B cell (primary cell): ENCODE measurements around the gene SSBP2. TPM values are rescaled to one million over a fixed set of nuclear protein-coding genes. Genes with fewer than 3 reads are reported as not detected.
A peak's percentile ranks its signal among the peaks of the same experiment; 100 is the strongest.

Experiments
- ATAC-seq: fragments of 200-7000 bp; cut with Tn5 transposase; one replicate; pipeline ENCODE4 v1.10.0; 2021; ENCODE audit warnings: low read depth, mild to moderate bottlenecking, moderate number of reproducible peaks, moderate library complexity
- CTCF ChIA-PET: fragments of 350-600 bp; sonication (Branson Sonifier 250); formaldehyde crosslinking; loops from one replicate; lab custom pipeline; 2021; ENCODE audit warnings: antibody characterized with exemption, inconsistent platforms; lab: Charles Lee
- POLR2A ChIA-PET: fragments of 350-600 bp; sonication (Branson Sonifier 250); formaldehyde crosslinking; loops from one replicate; lab custom pipeline; 2021; ENCODE audit warnings: antibody characterized with exemption; lab: Charles Lee
- DNase-seq: peaks from one replicate; pipeline ENCODE4 v3.0.0; 2013
- H2AFZ ChIP-seq: 2 replicates; pipeline ENCODE4 v1.6.1; 2012; ENCODE audit warnings: mild to moderate bottlenecking, low read depth, low read length; ENCODE audit not compliant: insufficient read depth, poor library complexity, severe bottlenecking
- H3K27ac ChIP-seq, 2 donors: 1 replicate in 1 of 2; 2 replicates in 1 of 2; pipeline ENCODE4 v1.5.1; 2012 to 2013; ENCODE audit warnings: low read length in 2 of 2, mild to moderate bottlenecking in 2 of 2, moderate library complexity in 1 of 2
- H3K27me3 ChIP-seq, 4 experiments: fragments of 200-600 bp in 1 of 4; sonication (generic) in 1 of 4; replicated peaks in 1 of 4; 1 replicate in 2 of 4; 2 replicates in 2 of 4; pipeline versions ENCODE4 v1.6.1 to v1.7.0; 2013 to 2016; ENCODE audit warnings: low read length in 3 of 4, mild to moderate bottlenecking in 2 of 4, mixed read lengths in 1 of 4, moderate library complexity in 1 of 4; ENCODE audit not compliant: insufficient read depth in 4 of 4, control insufficient read depth in 3 of 4; ENCODE audit errors: control extremely low read depth in 1 of 4
- H3K36me3 ChIP-seq, 2 experiments: replicated peaks in 1 of 2; 1 replicate in 1 of 2; 2 replicates in 1 of 2; pipeline versions ENCODE4 v1.6.1 to v1.7.1; 2013; ENCODE audit warnings: low read length in 1 of 2; ENCODE audit not compliant: insufficient read depth in 2 of 2, control insufficient read depth in 1 of 2; ENCODE audit errors: control extremely low read depth in 1 of 2, extremely low read depth in 1 of 2
- H3K4me1 ChIP-seq, 2 donors: fragments of 200-600 bp in 1 of 2; sonication (generic) in 1 of 2; 1 replicate in 1 of 2; 2 replicates in 1 of 2; pipeline versions ENCODE4 v1.5.1 to v1.6.1; 2013 to 2017; ENCODE audit warnings: low read length in 2 of 2; ENCODE audit not compliant: control insufficient read depth in 2 of 2, insufficient read depth in 2 of 2
- H3K4me2 ChIP-seq: replicated peaks from 2 replicates; pipeline ENCODE3; 2012; ENCODE audit warnings: mild to moderate bottlenecking, low read depth, low read length; ENCODE audit not compliant: poor library complexity, severe bottlenecking
- H3K4me3 ChIP-seq, 5 experiments: fragments of 200-600 bp in 1 of 5; sonication (generic) in 1 of 5; 1 replicate in 3 of 5; 2 replicates in 2 of 5; pipeline versions ENCODE4 v1.5.1 to v1.7.0; 2011 to 2016; ENCODE audit warnings: low read length in 4 of 5, mild to moderate bottlenecking in 4 of 5, low read depth in 2 of 5, control low read depth in 1 of 5, moderate library complexity in 1 of 5; ENCODE audit not compliant: insufficient read depth in 1 of 5; ENCODE audit errors: control extremely low read depth in 1 of 5, extremely low read depth in 1 of 5
- H3K79me2 ChIP-seq: fragments of 200-600 bp; sonication (generic); one replicate; pipeline ENCODE4 v1.6.0; 2016; ENCODE audit warnings: low read length; ENCODE audit not compliant: control insufficient read depth, insufficient read depth
- H3K9ac ChIP-seq: fragments of 200-600 bp; sonication (generic); 2 replicates; pipeline ENCODE4 v1.6.1; 2017; ENCODE audit warnings: mild to moderate bottlenecking, low read length, moderate library complexity
- H3K9me3 ChIP-seq, 3 donors: one replicate each; pipeline versions ENCODE4 v1.6.1 to v1.7.1; 2013; ENCODE audit warnings: low read length in 2 of 3; ENCODE audit not compliant: control insufficient read depth in 2 of 3, insufficient read depth in 1 of 3; ENCODE audit errors: control extremely low read depth in 1 of 3
- H4K20me1 ChIP-seq: 2 replicates; pipeline ENCODE4 v1.6.0; 2012; ENCODE audit warnings: mild to moderate bottlenecking, low read length; ENCODE audit not compliant: insufficient read depth, control insufficient read depth, poor library complexity, severe bottlenecking
- H3K27ac Mint-ChIP-seq: one replicate; pipeline ENCODE4 v1.8.0; 2021; ENCODE audit warnings: mixed read lengths
- H3K27me3 Mint-ChIP-seq: one replicate; pipeline ENCODE4 v1.8.0; 2021; ENCODE audit warnings: mixed read lengths
- H3K4me1 Mint-ChIP-seq: one replicate; pipeline ENCODE4 v1.8.0; 2021; ENCODE audit warnings: mixed read lengths
- H3K4me3 Mint-ChIP-seq: one replicate; pipeline ENCODE4 v1.8.0; 2021; ENCODE audit warnings: mixed read lengths
- H3K9me3 Mint-ChIP-seq: one replicate; pipeline ENCODE4 v1.8.0; 2022; ENCODE audit warnings: mixed read lengths; ENCODE audit not compliant: insufficient read depth
- EZH2 ChIP-seq: IDR thresholded peaks from 2 replicates; pipeline ENCODE4 v1.6.1; 2012; ENCODE audit warnings: borderline replicate concordance, low read depth, mild to moderate bottlenecking, moderate library complexity, low read length; ENCODE audit not compliant: insufficient read depth, poor library complexity, severe bottlenecking
- WGBS: methylation state at CpG from one replicate; pipeline ENCODE4 v1.1.5; 2013; ENCODE audit warnings: missing lambda C conversion rate; ENCODE audit not compliant: insufficient coverage; 5-methylcytosine and 5-hydroxymethylcytosine counted together
- intact Hi-C: fragments of 100-400 bp; cut with micrococcal nuclease; formaldehyde crosslinking; loops from one replicate; pipeline ENCODE4 v1.10.0; 2022
- polyA plus RNA-seq: library from polyadenylated mRNA; depleted of rRNA; stranded (reverse); fragments of >200 nt; gene quantifications from 2 replicates; pipeline ENCODE4 v1.2.3, GENCODE V29; 2012
- total RNA-seq, 2 donors: library from RNA; stranded (reverse); fragments of 120-200 nt in 1 of 2; gene quantifications; 1 replicate in 1 of 2; 2 replicates in 1 of 2; pipeline versions ENCODE4 v1.2.3 to v1.2.4, GENCODE V29; 2013 to 2022
- TF ChIP-seq, protein P1 (sequence below): fragments of 200-600 bp; IDR thresholded peaks from one replicate; pipeline ENCODE4 v1.8.0; 2022; ENCODE audit warnings: antibody characterized with exemption, mild to moderate bottlenecking

SSBP2 gene
- total and polyA plus RNA-seq, 2 donors (not counting 1 experiment from before 2014, with no cell fraction given), result 40.9 to 49.6 TPM

DNA sequence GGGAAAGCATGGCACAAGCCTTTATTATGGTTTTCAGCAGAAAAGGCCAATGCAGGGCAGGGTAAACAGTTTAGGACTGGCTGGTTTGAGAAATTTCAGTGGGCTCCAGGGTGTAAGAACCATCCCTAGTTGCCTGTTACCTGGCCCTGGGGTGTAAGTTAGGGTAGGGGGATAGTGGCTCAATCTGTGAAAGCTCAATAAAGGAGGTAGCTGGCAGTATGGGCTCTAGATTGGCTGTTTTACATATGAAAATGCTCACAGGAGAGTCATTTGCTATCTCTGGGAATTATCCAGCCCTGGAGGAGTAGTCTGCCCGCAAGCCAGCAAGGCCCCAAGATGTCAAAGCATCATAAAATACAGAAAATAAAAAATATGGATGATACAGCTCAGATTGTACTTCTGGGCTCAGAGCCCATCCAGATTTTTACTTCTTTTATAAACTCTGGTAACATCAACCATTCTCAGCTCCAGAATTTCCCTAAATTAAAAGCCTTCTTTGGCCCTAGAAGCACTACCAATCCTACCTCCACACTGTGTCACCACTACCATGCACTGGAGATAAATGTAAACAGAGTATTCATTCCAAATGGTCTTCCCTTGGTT is 31.1 kb downstream of the SSBP2 start:
- Mint-ChIP-seq H3K27ac (no peak overlapping the region), H3K9me3 (no peaks in the 10 kb centered on the region), H3K27me3 (no peaks in the 10 kb centered on the region), H3K4me3 (no peak overlapping the region), H3K4me1 (peaks cover 81% of the 10 kb centered on the region)
- Histone ChIP-seq H3K9me3 (no peaks in the 10 kb centered on the region), H3K4me2 (no peak overlapping the region), H3K27me3 (no peaks in the 10 kb centered on the region), H3K9ac (no peak overlapping the region), H3K79me2 (peaks cover 97% of the 10 kb centered on the region), H3K4me1 (peaks cover 7 to 35% of the 10 kb centered on the region in 2 donors), H3K36me3 (no peaks in the 10 kb centered on the region), H3K4me3 (no peak overlapping the region), H2AFZ (no peak overlapping the region), H4K20me1 (peaks cover 68% of the 10 kb centered on the region), H3K27ac (no peak overlapping the region)
- intact Hi-C loops, result no loop called here
- no peak for TF ChIP-seq EZH2
- TF ChIP-seq, protein P1, sequence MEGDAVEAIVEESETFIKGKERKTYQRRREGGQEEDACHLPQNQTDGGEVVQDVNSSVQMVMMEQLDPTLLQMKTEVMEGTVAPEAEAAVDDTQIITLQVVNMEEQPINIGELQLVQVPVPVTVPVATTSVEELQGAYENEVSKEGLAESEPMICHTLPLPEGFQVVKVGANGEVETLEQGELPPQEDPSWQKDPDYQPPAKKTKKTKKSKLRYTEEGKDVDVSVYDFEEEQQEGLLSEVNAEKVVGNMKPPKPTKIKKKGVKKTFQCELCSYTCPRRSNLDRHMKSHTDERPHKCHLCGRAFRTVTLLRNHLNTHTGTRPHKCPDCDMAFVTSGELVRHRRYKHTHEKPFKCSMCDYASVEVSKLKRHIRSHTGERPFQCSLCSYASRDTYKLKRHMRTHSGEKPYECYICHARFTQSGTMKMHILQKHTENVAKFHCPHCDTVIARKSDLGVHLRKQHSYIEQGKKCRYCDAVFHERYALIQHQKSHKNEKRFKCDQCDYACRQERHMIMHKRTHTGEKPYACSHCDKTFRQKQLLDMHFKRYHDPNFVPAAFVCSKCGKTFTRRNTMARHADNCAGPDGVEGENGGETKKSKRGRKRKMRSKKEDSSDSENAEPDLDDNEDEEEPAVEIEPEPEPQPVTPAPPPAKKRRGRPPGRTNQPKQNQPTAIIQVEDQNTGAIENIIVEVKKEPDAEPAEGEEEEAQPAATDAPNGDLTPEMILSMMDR, result no peak
- CTCF ChIA-PET, result no interaction called here
- no CpG with 5 or more reads among the region's 1 CpG for WGBS
- POLR2A ChIA-PET, result no interaction called here
- DNase-seq (no peak), ATAC-seq (no peak)

DNA sequence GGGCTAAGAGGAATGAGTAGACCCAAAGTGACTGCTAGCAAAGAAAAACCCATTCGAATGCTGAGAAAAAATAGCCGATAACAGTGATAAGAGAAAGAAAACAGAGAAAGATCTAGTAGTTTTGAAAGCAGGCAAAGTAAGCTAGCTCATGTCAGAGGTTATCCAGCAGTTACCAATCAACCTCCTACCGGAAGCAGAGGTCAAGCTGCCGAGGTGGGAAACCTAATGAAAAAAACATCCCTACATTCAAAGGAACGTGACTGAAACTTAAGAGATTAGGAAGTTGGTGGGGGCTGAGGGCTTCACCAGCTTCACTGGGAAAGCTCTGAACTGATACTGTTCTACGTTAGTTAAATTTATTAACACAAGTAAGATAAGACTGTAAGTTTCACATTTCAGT is 32.6 kb downstream of the SSBP2 start:
- no CpG with 5 or more reads among the region's 6 CpGs for WGBS
- no peak for ATAC-seq
- Histone ChIP-seq H4K20me1 (peaks cover 73% of the 10 kb centered on the region), H3K4me2 (peak overlapping the region; percentile 41), H3K79me2 (peaks cover 93% of the 10 kb centered on the region), H3K4me3 (no peak overlapping the region), H3K4me1 (peaks cover 7 to 30% of the 10 kb centered on the region in 2 donors), H3K27me3 (no peaks in the 10 kb centered on the region), H3K36me3 (no peaks in the 10 kb centered on the region), H3K9me3 (no peaks in the 10 kb centered on the region), H3K9ac (no peak overlapping the region), H2AFZ (no peak overlapping the region), H3K27ac (no peak overlapping the region)
- Mint-ChIP-seq H3K4me3 (peak overlapping the region; percentile 14), H3K4me1 (peaks cover 78% of the 10 kb centered on the region), H3K27me3 (no peaks in the 10 kb centered on the region), H3K9me3 (peaks cover 2% of the 10 kb centered on the region), H3K27ac (no peak overlapping the region)
- TF ChIP-seq, protein P1, result no peak
- no peak for TF ChIP-seq EZH2
- ChIA-PET CTCF (interaction anchor here (1.4 kb wide), 1 partner anchor 9 kb away, joined by 4 read pairs; no protein-coding TSS in a partner anchor), POLR2A (no interaction called here)
- DNase-seq, result no peak
- intact Hi-C loops, result no loop called here
